C4-2B (cell line): ENCODE results near the gene UMAD1.

Source experiments
- CTCF ChIP-seq: fragments of 450-650 bp; conservative IDR thresholded peaks from 2 replicates; pipeline ENCODE4 v1.5.1; 2017; ENCODE audit warnings: mild to moderate bottlenecking
- ZFX ChIP-seq: fragments of 450-650 bp; IDR thresholded peaks from 2 replicates; pipeline ENCODE4 v1.6.1; 2017

GRCh38 chr7:7702826-7703225 is 62.3 kb downstream of the UMAD1 start:
- TF ChIP-seq ZFX (no peak), CTCF (no peak)
